ENCODE results near the gene CREB3L2.

The CREB3L2 gene

DNA sequence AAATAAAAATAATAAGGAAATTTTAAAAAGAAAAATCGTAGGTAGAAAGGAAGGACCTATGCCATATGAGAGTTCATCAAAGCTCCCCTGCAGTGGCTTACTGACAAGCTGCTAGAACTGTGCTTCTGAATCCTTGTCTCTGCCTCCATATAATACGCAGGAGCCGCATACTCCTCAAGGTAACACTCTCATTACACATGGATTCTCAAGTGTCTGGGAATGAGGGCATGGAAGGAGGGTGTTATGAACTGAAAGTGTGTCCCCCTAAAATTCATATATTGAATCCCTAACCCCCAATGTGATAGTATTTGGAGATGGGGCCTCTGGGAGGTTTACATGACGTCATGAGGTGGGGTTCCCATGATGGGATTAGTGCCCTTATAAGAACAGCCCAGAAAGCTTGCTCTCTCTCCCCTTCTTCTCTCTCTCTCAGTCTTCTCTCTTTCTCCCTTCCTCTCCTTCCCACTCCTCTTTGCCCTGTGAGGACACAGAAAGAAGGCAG is 35.2 kb downstream of the CREB3L2 start:
- no peak for DNase-seq

DNA sequence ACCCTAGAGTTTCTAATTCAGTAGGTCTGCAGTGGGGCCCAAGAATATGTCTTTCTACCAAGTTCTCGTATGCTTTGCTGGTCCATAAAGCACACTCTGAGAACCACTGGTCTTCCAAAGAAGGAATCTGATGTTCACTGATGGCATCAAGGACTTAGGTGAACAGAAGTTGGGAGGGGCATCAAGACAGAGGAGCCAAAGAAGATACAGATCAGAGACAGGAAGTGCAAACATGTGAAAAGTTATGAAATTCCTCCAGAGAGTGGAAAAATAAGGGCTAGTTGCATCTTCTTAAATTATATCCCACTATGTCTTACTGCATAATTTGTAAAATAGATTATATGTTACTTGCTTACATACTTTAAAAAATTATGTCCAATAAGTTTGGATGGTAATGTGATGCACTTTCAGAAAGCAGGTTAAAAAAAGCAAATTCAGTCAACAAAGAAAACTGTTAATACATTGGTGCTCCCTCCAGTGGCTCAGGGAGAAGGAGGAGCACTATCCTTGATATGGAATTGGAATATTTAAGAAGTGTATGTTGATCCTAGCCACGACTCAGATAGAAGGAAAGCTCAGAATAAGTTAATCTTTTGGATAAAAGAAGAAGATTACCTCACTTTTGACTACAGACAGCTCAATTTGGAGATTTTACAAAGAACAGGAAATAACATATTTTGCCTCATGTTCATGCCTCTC is 35.8 kb downstream of the CREB3L2 start:
- DNase-seq: no peak

DNA sequence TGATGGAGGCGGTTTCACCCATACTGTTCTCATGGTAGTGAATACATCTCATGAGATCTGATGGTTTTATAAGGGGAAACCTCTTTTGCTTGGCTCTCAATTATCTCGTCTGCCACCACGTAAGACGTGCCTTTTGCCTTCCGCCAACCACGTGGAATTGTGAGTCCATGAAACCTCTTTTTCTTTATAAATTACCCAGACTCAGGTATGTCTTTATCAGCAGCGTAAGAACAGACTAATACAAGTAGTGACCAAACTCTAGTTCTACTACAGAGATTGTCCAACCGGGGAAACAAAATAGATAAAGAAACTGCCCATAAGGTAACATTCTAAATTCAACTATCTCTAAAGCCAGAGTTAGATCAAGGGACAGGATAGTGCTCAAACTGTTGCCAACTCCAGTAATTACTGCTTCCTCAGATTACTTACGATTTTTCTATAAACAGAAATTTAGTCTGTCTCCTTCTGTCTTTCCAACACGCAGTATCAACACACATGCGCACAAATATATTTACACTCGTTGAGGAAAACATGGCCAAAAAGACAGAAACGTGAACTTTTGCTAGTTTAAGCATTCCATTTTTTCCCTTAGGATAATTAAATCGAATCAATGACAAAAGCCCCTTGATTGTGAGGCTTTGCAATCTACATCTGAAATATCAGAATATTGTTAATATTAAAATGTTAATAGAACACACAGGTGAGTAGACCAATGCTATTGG is 36.9 kb downstream of the CREB3L2 start:
- no peak for DNase-seq

DNA sequence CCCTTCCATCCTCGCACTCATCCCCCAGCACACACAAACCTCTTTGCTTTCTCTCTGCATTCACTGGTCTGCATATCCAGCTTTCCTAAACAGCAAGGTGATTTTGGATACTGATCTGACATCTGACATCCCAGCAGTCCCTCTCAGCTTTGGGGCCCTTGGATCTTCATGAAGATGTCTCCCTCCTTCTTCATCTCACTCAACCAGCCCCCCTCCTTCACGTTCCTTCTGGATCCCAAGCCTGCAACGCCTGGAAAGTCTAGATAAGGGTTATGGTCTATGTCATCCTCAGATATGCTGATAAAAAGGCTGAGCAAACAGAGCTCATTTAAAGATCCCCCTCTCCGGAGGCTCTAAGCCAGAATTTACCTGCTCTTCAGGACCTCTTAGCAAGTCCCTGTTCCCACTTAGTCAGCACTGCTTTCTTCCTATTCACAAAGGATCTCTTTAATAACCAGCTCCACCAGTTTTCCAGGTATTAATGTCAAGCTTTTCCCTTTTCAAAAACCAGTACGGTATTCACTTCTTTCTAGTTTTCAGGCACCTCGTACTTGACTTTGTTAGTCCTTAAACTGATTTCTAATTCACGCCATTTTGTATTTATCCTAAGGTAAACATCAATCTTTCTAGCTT is 38.9 kb downstream of the CREB3L2 start:
- DNase-seq: peak; percentile 84

DNA sequence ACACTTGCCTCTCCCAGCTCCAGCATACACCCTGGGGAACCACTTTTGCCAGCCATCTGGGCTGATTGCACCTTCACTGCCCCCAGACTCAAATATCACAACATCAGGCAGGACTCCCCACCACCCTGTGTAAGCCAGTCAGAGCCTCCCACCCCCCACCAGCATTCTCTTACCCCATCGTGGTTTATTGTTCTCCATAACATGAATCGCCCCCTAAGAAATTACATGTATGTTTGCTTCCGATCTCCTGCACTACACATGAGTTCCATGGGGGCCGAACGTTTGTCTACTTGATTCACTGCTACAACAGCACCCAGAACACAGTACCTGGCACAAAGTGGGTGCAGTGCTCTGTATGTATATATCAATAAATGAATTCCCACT is 39.4 kb downstream of the CREB3L2 start:
- no peak for DNase-seq

DNA sequence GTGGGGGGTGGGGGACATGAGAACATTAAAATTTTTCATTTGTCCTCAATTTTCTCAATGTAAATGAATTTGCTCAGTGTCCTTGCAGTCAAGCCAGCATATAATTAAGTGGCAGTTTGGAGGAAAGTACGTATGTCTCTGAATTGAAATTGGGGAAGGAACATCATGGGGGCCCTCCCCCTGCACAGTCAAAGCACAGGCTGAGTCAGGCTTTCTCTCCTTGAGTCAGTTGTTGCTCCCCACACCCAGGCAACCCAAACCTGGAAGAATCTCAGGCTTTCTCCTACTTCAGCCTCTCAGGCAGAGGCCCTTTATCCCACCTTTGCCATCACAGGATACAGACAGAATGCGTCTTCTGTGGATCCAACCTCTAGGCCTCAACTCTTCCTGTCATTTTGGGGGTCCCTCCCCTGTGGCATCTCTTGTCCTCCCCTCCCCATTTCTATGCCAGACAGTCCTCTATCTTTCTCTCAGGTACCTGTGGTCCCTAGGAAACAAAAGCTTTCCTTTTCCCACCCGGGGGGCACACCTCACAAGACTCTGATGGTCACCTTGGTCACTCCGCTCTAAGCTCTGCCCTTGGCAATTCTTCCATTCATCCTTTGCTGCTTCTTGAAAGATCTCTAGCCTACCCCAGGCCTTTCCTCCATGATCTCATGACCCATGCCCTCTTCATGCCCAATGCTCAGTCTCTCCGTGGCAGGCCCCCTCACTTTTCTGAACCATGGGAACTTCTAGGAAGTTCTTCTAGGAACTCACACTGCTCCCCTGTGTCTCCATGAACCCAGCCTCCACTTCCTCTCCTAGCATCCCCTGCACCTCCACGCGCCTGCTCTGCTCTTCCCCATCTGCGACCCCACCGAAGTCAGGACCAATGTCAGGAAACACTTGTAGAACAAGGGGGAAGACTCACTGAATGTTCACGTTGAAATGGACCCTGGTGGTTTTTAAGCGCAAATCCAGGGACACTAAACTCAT is 40.4 kb downstream of the CREB3L2 start:
- DNase-seq: no peak

DNA sequence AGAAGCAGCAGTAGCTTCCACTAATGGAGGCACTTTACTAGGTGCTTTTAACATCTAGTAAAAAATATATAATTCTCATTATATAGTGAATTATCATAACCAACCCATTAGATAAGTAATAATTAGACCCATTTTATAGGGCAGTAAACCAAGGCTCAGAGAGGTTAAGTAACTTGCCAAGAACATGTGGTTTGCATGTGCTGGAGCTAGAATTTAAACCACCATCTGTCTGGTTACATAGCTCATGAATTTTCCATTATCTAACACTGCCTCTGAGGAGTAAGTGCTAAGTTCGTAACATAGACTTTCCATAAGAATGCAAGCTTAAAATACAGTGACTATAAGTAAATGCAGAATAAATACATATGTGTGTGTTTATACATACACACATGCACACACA is 41.9 kb downstream of the CREB3L2 start:
- no peak for DNase-seq

DNA sequence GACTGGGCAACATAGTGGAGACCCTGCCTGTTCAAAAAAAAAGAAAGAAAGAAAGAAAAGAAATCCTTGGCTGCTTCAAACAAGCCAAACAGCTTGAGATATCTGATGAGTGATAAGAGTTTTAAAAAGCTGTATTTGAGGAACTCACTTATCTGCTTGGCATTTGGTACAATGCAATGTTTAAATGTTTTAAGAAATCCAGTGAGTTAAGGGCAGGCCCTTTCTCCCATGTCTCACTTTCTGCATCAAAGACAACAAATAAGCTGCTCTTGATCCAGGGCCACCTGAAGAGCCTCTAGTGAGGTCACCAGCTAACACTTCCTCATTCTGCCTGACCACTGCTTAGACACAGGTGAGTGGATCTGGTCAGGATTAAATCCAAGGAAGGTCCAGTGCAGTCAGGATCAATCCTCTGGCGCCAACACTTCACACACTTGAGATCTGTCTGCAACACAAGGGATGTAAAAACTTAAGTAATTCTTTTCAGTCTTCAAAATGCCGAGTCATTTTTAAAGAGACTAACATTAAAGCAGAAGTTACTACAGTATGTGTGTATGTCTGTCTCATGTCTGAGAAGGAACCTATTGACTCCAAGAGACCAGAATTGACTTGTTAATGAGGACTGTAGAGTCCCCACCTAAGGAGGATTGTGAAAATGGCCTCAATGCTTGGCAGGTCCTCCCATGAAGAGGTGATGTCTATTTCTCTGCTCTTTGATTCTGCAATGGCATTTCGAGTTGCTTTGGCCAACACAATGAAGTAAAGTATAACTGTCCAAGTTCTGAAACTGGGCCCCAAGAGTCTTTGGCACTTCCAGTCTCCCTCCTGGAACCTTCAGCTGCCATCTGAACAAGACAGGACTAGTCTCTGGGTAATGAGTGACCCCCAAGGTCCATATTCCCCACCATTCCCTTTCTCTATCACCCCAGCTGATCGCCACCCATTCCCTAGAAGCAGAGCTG is 43.1 kb downstream of the CREB3L2 start:
- peak; percentile 16 for DNase-seq

DNA sequence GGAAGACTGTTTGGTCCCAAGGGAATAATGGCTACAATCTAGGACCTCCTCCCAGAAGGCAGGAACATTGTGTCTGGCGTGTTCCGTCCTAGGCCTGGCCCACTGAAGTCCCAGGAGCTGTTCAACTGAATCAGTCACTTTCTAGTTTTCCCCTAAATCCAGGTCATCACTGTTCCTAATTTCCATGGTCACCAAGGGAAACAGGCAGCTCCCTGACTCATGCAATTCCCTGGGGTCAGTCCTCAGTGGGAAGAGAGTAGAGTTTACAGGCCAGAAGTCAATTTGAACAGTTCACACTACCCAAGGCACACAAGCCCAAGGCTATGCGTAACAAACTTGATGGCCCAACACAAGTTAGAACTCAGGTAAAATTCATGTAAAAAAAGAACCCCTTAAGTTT is 44.0 kb downstream of the CREB3L2 start:
- no peak for DNase-seq

DNA sequence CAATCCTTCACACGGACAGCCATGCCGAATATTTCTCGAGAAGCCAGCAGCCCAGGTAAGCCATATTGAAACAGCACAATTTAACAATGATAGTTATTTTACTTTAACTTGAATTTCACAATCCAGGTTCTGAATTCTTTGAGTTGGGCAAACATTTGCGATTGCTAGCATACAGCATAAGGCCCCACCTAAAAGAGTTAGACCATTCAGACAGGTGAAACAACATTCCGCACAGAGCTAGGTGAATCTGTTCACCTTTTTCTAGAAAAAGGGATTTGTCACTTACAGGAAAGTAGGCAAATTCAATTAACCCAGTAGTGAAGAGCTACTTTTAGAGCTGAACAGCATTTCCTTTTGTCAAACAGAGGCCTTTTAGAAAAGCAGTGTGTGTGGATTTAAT is 45.3 kb downstream of the CREB3L2 start:
- no peak for DNase-seq

DNA sequence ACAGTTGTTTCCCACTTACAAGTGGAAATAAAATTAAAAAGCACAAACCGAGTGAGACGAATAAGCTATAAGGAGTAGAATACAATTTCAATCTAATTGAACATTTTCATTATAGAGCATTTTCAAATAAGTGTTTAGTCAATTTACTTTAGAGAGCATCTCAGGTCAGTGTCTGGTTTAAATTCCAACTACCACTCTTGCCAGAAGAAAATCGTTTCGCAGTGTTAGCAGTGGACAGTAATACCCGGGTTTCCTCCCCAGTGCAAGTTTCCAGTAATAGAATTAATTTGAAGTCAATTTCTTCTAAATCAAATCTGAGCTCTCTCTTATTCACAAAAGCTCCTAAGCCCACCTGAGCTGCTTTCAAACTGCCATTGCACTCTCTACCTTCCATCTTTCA is 45.7 kb downstream of the CREB3L2 start:
- no peak for DNase-seq

DNA sequence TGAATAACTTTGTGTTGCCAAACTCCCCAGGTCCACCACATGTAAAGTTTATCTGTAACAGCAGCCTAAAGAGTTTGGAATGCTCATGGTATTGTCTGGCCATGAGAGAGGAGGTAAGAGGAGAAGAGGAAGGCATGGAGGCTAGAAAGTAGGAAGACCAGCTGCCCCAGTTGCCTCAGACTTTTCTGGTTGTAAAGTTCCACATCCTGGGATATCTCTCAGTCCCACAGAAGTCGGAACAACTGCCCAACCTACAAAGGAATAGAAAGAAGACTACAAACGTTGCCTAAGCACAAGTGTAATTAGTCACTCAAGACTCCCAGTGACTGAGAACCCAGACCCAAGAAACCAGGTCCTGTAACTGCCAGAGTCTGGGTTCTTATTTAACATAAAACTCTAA is 47.3 kb downstream of the CREB3L2 start:
- no peak for DNase-seq

DNA sequence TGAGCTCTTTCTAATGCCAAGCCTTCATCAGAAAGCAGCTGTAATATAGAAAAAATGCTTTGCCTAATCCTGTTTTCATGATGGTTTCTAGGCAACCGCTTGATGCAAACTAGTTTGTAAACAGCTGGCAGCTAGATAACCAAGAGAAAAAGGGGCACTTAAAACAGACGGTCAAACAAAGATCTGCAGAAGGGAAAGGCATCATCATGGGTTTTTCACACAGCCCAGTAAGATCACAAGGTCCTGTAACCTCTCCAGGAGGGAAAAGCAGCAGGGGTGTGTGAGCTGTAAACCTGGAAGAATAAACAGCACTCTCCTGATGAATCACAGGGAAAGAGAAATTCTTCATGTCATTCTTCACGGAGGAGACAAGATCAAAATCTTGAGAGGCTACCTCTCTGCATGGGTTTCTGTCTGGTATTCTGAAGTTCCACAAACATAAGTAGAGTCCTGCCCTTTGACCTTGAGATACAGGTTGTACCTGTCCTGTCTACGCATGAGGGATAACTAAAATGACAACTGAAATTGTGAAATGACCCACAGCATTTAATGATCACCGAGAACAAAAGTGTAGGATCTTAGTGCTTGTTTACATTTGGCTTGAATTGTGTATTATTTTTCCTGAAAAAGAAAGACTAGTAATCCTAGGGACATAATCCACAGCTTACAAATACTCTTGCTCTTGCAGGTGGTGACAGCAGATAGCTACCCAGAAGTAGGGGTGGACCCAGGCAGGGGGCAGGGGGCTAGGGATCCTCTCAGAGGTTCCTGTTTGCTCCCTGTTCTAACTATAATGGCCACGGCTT is 48.0 kb downstream of the CREB3L2 start:
- DNase-seq: no peak

DNA sequence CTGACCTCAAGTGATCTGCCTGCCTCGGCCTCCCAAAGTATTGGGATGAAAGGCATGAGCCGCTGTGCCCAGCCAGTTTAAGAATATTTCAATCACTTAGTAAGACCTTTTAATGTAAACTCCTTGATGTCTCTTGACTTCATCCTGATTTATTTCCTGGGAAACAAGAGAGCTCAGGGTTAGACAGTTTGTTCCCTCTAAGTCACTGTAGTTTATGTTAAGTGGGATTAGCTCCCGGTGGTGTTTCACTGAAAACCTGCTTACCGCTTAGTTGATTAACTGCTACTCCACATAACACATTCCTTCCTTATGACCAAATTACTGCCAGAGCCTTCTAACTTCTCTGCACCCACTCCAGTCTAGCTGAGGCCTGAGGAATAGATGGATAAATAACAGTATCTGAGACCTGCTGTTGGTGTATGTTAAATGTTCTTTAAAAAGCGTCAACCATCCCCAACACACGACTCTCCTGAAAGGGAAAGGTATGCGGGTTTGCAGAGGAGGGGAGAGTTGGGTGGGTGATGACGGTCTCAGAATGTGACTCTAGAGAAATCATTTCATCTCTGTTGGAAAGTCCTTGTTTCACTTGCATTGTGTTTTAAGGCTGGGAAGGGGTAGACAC is 48.7 kb downstream of the CREB3L2 start:
- DNase-seq: no peak

DNA sequence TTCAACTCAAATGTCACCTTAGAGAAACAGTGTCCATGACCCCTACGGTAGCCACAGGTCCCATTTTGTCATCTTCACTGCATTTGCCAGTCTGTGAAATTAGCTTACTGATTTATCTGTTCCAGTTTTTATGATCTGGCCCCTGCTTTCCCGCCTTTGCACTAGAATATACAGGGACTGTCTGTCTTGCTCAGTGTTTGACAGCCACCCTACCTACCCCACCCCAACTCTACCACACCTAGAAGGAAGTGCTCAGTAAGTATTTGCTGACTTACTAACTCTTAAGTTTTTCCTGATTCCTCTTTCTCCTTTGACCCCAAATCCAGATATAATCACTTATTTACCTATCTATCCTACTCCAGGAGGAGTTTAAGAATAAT is 49.5 kb downstream of the CREB3L2 start:
- DNase-seq: no peak

DNA sequence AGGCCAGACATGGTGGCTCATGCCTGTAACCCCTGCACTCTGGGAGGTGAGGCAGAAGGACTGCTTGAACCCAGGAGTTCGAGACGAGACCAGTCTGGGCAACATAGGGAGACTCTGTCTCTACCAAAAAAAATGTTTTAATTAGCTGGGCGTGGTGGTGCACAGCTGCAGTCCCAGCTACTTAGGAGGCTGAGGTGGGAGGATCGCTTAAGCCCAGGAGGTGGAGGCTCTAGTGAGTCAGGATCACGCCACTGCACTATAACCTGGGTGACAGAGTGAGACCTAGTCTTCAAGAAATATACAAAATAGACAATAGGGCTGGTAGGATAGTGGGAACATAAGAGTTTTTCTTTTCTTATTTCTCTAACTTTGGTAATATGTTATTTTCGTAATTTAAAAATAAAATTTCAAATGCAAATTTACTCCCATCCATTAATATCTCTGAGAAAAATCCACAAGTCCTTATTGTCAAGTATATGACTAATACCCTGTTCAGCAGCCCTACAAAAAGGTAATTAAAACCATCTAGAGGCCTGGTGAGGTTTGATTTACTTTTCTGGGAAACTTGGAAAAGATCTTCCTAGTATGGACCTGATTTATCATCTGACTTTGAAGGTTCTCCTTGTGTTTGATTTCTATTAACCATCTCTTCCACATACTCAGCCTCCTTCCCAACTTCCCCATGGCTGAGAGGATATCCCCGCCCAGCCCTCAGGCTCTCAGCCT is 50.0 kb downstream of the CREB3L2 start:
- DNase-seq: no peak

DNA sequence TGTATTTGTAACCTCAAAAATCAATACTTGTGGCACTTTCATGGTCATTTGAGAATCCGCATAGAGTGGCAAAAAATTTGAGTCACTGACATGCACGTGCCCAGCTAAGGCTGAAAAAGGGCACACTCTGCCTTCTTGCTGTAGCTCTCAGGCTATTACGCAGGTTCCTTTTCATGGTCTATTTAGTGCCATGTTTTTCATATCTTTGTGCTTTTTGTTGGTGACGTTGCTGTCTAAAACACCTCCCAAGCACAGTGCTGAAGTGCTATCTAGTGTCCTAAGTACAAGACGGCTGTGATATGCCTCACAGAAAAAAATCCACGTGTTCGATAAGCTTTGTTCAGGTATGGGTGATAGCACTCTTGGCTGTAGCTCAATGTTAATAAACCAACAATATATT is 50.9 kb downstream of the CREB3L2 start:
- no peak for DNase-seq

DNA sequence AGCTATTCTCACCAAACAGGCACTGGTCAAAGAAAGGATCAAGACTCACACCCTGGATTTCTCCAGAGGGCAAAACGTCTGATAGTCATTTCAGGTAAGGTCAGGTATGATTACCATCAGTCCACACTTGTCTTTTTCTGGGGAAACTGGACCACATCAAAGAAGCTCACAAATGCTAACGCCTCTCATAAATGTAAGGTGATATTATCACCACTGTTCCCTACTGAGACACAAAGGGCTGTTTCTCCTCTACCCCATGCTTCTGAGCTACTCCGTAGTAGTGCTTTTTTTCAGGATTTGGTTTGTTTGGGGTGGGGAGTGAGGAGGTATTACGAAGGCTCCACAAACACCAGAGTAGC is 51.6 kb downstream of the CREB3L2 start:
- DNase-seq: no peak

DNA sequence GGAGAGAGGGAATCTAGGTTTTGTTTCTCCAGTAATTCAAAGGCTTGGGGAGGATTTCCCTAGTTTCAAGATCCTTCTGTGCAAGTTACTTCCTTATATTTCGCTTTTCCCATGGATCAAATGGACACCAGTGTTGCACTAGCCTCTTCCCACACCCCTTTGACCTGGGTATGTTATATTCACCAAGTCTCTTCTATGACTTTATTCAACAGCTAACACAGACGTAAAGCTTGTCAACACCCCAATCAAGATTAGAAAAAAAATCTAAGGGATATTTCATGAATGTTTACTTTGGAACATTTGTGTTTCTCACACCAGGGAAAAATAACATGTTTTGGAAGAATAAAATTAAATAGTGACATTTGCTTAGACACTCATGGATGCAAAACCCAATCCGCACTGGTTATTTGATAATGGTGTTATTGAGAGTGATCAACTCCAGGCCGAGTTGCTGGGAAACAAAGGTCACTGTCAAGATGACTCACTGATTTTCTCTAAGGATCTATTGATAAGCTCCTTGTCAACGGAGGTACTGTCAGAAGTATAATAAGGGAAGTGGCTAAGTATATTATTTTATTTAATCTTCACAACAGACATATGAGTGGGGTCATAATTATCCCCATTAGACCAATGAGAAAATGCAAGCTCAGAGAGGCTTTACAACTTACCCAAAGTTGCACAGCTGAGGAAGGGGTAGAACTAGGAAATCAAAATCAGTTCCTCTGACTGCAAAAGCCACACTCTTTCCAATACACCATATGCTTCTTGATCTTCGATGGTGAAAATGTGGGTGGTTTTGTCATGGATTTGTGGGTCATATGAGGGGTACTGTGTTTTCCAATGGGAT is 52.2 kb downstream of the CREB3L2 start:
- DNase-seq: no peak

Measured in DMS79 treated with DMSO at 0.1 percent for 48 hours (cell line).